HS-27A (cell line): ENCODE data around the gene KRTCAP2.

Source experiments
- DNase-seq: peaks from one replicate; pipeline ENCODE4 v3.0.0-alpha.2; 2012; ENCODE audit warnings: low read depth, missing footprints

KRTCAP2 gene

DNA sequence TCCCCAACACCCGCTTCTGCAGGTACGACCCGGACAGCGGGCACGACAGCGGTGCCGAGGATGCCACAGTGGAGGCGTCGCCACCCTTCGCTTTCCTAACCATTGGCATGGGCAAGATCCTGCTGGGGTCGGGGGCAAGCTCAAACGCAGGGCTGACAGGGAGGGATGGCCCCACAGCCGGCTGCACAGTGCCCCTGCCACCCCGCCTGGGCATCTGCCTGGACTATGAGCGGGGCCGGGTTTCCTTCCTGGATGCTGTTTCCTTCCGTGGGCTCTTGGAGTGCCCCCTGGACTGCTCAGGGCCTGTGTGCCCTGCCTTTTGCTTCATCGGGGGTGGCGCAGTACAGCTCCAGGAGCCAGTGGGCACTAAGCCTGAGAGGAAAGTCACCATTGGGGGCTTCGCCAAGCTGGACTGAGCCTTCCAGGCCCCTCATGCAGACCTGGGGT, 10.7 kb upstream of the KRTCAP2 start:
- no peak for DNase-seq

DNA sequence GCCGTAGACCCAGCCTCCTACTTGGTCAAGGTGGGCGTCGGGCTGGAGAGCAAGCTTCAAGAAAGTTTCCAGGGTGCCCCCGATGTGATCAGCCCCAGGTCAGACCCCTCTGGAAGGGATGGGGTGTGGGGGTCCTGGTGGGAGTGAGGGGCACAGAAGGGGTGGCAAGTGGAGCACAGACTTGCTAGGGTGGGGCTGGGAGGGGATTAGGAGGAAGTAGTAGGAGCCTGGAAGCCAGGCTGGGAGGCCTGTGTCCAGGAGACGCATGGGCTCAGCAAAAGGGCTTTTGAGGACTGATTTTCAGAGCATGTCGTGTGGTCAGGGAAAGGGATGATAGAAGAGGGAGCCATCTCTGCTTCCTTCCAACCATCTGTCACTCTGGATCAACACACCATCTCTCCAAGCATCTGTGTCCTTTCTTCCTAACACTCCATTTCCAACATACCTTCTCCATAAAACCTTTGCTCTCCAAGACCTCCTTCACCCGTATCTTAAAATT, 9.0 kb upstream of the KRTCAP2 start:
- no peak for DNase-seq

DNA sequence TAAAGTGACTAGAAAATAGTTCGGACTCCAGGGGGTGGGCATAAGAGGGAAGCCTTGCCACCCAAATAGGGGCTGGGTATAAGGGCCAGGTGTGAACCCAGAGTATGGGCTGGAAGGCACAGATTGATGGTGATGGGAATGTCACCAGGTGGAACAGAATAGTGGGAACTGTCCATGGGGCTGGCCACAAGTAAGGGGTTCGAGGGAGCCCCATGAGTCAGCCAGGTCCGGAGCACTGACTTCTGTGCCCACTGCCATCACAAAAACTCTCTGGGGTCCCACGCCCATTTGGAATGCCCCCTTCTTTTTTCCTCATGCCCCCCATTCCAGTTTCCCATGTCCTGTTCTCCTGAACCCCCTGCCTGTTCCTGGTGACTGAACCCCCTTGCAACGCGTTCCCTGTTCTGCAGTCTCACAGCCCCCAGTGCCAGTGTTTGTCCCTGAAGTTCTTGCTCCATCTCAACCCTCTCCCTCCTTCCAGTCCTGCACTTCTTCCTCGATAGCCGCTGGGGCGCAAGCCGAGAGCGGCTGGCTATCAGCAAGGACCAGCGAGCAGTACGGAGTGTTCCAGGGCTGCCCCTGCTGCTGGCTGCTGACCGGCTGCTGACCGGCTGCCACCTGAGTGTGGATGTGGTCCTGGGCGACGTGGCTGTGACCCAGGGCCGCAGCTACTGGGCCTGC, 8.4 kb upstream of the KRTCAP2 start:
- no peak for DNase-seq

DNA sequence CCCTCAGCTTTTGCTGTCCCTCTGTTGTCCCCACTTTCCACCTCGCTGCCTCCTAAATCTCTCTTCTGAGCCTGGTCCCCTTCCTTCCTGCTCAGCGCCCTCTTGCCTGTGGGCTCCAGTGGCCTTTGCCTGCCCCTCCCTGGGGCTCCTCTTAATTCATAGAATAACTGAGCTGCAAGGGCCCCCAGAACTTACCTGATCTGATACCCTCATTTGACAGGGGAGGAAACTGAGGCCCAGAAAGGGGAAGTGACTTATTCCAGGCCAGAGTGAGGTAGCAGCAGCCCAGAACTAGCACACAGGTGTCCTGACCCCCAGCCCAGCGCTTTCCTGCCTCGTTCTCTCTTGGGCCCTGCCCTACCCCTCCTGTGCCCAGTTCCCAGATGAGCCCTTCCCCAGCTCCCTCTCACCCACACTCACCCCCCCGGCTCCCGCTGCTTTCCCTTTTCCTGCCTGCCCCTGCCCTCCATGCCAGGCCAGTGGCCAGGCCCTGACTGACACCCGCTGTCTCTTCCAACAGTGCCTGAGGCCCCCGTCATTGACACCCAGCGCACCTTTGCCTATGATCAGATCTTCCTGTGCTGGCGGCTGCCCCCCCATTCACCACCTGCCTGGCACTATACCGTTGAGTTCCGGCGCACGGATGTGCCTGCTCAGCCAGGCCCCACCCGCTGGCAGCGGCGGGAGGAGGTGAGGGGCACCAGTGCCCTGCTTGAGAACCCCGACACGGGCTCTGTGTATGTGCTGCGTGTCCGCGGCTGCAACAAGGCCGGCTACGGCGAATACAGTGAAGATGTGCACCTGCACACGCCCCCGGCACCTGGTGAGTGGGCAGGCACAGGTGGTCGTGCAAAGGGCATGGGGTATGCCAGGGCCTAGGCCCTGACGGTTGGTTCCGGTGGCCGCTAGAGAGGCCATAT, 6.3 kb upstream of the KRTCAP2 start:
- DNase-seq: no peak

DNA sequence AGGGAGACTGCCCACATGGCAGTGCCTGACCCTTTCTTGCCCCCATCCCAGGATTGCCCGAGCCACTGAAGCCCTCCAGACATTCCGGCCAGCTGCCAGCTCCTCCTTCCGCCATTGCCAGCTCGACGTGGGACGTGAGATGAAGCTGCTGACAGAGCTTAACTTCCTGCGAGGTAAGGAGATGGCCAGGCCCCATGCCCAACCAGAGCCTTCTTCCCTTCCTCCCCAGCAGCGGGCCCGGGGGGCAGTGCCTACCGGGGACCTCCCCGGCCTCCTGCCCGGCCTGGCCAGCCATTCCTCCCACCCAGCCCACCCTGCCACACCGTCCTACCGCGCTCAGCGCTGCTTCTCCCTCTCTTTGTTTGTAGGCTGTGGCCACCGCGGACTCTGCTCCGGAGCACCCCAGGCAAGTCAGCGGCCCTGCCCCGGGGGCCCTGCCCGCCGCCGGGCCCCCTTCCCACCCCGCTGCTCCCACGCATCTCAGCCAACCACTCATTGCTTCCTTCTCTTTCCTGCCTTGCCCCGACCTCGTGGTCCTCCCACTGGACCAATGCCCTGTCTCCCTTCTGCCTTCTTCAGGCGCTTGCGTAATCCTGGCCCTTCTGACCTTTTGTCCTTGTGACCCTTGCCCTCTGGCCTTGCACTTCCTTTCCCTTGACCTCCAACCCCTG, 5.5 kb upstream of the KRTCAP2 start:
- no peak for DNase-seq

DNA sequence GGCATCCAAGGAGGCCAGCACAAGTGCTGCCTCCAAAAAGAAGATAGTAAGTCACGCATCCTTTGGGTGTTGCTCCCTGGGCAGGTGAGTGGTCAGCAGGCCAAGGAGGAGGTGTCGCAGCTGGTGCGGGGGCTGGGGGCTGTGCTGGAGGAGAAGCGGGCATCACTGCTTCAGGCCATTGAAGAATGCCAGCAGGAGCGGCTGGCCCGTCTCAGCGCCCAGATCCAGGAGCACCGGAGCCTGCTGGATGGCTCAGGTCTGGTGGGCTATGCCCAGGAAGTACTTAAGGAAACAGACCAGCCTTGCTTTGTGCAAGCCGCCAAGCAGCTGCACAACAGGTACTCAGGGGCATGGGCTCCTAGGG, 4.8 kb upstream of the KRTCAP2 start:
- DNase-seq: no peak

DNA sequence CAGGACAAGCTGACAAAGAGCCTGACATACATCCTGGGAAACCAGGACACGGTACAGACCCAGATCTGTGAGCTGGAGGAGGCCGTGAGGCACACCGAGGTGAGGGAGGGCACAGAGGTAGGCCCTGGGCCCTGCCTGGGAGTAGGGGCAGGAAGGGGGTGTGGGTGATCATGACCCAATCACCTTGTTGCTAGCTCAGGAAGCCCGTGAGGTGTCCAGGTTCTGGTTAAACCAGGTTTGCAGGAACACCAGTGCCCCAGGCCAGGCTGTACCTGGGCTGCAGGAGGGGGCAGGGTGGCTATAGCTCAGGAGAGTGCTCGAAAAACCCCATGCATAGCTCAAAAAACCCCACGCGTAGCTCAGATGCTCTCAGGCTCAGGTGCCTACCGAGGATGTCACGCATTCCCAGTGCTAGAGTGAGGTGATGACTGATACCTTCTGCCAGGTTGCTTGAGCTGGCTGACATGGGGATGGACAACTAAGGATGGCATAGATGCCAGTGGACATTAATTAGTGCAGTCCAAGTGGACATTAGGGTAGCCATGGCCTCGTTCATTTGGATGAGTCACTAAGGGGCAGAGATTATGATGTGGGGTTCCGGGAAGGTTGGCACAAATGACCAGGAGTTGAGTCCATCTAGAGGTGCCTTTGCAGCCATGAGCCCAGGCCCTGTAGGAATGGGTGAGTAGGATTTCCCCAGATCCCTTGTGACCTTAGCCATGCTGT, 4.3 kb upstream of the KRTCAP2 start:
- no peak for DNase-seq

DNA sequence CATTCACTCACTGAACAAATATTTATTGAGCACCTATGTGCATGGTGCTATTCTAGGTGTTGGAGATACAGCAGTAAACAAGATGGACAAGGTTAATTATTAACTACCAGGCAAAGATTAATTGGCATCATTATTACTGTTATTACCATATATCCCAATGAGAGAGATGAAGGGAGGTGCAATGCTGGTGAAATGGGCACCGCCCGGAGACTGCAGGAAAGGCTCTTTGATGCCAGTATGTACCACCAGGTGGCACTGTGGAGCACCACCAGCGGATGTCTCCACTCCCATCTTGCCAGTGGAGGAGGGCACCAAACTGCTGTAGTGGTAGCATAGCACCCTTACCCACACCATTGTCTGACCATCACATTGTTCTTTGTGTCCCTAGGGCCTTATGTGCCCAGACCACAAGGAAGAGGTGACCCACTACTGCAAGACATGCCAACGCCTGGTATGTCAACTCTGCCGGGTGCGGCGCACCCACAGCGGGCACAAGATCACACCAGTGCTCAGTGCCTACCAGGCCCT, 3.5 kb upstream of the KRTCAP2 start:
- DNase-seq: peak; percentile 36

DNA sequence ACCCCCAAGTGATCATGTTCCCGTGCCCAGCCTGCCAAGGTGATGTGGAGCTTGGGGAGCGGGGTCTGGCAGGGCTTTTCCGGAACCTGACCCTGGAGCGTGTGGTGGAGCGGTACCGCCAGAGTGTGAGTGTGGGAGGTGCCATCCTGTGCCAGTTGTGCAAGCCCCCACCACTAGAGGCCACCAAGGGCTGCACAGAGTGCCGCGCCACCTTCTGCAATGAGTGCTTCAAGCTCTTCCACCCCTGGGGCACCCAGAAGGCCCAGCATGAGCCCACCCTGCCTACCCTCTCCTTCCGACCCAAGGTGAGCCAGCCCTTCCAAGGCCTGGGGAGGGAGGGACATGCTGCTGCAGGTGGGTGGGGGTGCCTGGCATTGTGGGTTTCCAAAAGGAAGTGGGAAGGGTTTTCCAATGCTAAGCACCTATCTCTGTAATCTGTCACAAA, 2.8 kb upstream of the KRTCAP2 start:
- no peak for DNase-seq

DNA sequence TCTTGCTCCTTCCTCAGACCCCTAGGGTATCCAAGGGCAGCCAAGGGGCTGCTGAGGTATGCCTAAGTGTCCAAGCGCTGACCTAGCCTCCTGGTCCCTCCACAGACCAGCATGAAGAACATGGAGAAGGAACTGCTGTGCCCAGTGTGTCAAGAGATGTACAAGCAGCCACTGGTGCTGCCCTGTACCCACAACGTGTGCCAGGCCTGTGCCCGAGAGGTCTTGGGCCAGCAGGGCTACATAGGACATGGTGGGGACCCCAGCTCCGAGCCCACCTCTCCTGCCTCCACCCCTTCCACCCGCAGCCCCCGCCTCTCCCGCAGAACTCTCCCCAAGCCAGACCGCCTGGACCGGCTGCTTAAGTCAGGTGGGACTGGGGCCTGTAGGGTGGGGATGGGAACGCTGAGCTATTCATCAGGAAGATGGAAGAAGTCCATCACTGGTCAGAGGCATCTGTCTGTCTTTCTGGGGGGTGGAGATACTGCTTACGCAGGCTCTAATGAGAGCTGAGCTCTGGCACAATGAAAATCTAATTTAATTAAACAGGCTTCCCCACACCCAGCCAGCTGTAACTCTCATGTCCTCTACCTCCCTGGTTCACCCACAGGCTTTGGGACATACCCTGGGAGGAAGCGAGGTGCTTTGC, 2.3 kb upstream of the KRTCAP2 start:
- DNase-seq: no peak

DNA sequence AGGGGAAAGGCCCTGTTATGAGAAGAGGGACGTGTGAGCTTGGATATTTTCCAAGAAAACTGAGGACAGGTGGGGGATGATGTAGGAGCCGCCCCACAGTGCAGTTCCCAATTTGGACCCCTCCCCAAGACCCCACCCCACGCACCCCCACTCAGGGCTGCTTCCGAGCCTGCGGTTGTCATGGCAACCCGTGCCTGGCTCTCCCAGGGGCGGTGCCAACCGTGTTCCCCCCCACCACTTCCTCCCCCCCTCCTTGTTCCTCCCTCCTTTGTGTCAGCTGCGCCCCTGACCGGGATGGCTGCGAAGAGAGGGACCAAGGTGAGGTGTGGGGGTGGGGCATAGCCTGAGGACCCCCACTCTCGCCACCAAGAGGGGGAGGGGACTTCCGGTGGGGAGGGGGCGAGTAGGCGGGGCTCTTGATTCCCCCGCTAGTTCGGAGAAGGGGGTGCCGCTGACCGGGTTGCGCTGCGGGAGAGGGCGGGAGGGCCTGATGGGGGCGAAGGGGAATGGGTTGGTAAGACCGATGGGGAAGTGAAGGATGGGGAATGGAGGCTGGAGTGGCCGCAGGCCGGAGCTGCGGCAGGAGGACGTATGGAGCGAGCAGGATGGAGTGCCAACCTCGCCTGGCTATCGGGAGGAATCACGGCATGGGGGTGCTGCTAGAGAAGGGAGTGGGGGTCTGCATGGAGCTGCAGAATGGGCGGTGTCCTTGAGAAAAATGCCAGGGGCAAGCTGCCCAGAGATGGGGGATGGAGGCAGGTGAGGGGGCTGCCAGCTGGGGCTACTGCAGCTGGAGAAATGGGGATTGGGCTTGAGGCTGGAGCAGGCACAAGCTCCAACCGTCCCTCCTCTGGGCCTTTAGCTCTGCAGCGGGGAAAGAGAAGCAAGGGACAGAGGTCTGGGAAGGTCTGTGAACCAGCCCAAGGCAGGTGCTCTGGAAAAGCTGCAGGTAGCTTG, 1.5 kb upstream of the KRTCAP2 start:
- DNase-seq: no peak

DNA sequence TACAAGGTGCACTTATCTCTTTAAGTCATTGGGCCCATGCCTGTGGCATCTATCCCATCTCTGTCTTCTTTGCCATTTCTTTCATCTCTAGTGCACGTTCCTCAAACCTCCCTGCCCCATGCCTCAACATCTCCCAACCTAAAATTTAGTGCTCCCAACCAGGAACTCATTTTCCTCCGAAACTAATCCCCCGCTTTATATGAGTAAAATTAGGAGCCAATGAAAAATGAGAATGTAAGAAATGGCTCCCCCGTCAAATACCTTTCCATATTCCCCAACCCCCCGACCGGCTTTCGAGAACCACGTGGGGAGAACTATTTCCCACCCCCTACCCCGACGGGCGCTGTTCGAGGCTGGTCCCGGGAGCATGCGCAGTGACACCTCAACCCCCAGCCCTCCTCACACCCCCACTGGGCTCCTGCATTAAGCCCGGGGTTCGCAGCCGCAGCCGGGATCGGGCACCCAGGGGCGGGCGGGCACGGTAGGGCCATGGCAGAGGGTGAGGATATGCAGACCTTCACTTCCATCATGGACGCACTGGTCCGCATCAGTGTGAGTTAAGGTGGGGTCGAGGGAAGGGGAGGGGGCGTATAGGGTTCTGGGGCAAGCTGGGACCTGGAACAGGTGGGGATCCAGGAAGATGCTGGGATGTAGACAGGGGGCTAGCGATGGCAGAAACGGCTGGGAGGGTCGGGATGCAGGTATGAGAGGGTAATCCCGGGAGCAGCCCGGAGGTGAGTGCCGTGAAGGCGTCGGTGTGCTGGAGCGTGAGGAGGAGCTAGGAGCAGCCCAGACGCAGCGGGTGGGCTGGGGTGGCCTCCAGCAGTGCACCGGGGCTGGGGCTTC, 597 bp upstream of the KRTCAP2 start, which contains the start of gene TRIM46:
Gene TRIM46, plus strand, starts transcription at position 372 of the 846 bp plus-strand sequence. Its CDS starts 118 bp downstream, at position 490.
- DNase-seq: peak; percentile 20

DNA sequence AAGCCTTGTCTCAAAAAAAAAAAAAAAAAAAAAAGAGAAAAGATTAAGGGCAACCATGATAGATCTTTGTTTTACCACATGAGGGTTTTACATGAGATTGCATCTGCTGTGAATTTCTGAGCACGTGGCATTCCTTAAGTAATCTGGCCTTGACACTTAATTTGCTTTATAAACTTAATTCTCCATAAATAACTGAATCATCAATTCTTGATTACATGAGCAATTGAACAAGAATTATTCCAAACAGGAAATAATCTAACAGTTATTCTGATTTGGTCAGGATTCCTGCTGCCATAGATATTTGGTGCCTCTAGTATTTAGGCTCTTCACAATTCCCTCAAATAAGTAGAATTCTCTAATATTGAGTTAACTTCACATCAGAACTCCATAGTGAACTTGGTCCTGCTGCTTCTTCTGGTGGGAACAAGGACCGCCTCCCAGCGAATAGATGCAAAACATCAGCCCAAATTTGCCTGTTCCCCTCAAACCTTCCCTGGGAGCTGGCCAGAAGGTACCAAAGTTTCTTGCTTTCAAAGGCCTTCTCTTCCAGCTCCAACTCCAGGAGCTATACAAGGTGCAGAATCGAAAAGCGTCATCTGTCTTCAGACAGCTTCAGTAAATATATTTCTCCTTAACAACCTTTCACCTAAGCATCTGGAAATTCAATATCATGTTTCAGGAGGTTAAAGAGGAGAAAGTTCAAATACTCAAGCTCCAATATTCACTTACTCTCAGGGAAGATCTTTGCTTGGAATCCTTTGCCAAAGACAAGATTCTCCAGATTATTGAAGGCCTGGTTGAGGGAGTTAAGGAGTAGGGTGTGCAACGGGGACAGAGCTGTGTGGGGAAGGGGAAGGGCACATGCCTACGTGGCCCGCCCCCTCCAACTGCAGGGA, 1.0 kb downstream of the KRTCAP2 start:
- no peak for DNase-seq

DNA sequence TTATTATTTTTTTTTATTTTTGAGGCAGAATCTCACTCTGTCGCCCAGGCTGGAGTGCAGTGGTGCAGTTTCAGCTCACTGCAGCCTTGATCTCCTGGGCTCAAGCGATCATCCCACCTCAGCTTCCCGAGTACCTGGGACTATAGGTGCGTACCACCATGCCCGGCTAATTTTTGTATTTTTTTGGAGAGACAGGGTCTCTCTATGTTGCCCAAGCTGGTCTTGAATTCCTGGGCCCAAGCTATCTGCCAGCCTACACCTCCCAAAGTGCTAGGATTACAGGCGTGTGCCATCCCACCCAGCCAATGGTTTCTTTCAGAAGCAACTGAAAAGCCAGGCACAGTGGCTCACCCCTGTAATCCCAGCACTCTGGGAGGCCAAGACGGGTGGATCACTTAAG, 2.3 kb downstream of the KRTCAP2 start:
- DNase-seq: no peak

DNA sequence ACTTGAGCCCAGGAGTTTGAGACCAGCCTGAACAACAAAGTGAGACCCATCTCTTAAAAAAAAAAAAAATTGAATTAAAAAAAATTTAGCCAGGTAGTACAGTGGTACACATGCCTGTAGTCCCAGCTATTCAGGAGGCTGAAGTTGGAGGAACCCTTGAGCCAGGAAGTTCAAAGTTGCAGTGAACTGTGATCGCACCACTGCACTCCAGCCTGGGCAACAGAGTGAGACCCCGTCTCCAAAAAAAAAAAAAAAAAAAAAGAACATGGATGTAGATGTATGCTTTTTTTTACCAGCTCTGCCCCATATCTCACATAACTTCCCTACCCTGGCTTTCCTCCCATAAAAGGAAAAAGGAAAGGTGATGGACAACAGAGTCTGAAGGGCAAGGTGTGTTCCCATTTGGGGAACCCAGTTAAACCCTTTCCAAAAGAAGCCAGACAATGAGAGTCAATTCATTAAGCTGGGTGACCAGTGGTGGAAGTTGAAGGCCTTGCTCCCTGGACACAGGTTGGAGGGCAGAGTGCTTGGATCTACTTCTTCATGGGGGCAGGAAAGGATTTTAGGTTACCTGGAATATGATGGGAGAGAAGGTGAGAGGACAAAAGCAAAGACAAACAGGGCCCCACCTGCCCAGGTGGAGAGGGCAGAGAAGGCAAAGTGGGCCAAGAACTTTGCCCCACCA, 2.9 kb downstream of the KRTCAP2 start:
- DNase-seq: no peak

DNA sequence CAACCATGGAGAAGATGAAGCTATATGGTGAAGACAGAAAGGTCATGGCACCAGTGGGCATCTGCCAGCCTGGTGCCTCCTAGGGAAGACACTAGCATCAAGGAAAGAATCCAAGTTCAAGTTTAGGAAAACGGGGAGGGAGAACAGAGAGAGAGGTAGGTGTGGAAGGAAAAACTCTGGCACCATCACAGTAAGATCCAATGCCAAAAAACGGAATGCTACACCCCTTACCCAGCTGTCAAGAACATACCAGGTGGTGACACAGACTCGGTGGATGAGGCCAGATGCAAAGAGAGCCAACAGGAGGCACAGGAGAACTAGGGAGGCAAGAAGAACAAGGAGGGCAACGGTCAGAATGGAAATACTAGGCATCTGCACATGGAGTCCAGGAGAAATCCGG, 3.6 kb downstream of the KRTCAP2 start:
- DNase-seq: no peak
